HepG2 (cell line): ENCODE measurements around the gene ELOVL5.

Source experiments
- MAFG ChIP-seq: sonication (generic); formaldehyde crosslinking; IDR thresholded peaks from 2 replicates; pipeline ENCODE4 v1.5.1; 2020; ENCODE audit warnings: mild to moderate bottlenecking, missing genetic modification reagents
- MYC ChIP-seq: sonication (generic); formaldehyde crosslinking; IDR thresholded peaks from 2 replicates; pipeline ENCODE4 v1.9.0; 2021; ENCODE audit warnings: missing genetic modification reagents, borderline replicate concordance
- RELA ChIP-seq: sonication (generic); formaldehyde crosslinking; IDR thresholded peaks from 2 replicates; pipeline ENCODE4 v1.4.0; 2020; ENCODE audit warnings: missing genetic modification reagents
- SMAD3 ChIP-seq: sonication (generic); formaldehyde crosslinking; IDR thresholded peaks from 2 replicates; pipeline ENCODE4 v1.4.0; 2020; ENCODE audit warnings: missing genetic modification reagents
- TOPORS ChIP-seq: sonication (generic); formaldehyde crosslinking; IDR thresholded peaks from 2 replicates; pipeline ENCODE4 v1.8.0; 2023; ENCODE audit warnings: mild to moderate bottlenecking, missing genetic modification reagents
- ZIK1 ChIP-seq: sonication (generic); formaldehyde crosslinking; IDR thresholded peaks from 2 replicates; pipeline ENCODE4 v1.5.0; 2020; ENCODE audit warnings: mild to moderate bottlenecking, low read depth, missing genetic modification reagents, borderline replicate concordance
- ZNF253 ChIP-seq: sonication (generic); formaldehyde crosslinking; IDR thresholded peaks from 2 replicates; pipeline ENCODE4 v1.8.0; 2022; ENCODE audit warnings: mild to moderate bottlenecking, missing genetic modification reagents, borderline replicate concordance
- TF ChIP-seq, protein P1 (sequence below): sonication (generic); formaldehyde crosslinking; IDR thresholded peaks from 2 replicates; pipeline ENCODE4 v1.5.0; 2020; ENCODE audit warnings: mild to moderate bottlenecking, missing genetic modification reagents, moderate library complexity
- TF ChIP-seq, protein P2 (sequence below): sonication (generic); formaldehyde crosslinking; conservative IDR thresholded peaks from 2 replicates; pipeline ENCODE4 v1.4.0; 2020; ENCODE audit warnings: missing genetic modification reagents

DNA sequence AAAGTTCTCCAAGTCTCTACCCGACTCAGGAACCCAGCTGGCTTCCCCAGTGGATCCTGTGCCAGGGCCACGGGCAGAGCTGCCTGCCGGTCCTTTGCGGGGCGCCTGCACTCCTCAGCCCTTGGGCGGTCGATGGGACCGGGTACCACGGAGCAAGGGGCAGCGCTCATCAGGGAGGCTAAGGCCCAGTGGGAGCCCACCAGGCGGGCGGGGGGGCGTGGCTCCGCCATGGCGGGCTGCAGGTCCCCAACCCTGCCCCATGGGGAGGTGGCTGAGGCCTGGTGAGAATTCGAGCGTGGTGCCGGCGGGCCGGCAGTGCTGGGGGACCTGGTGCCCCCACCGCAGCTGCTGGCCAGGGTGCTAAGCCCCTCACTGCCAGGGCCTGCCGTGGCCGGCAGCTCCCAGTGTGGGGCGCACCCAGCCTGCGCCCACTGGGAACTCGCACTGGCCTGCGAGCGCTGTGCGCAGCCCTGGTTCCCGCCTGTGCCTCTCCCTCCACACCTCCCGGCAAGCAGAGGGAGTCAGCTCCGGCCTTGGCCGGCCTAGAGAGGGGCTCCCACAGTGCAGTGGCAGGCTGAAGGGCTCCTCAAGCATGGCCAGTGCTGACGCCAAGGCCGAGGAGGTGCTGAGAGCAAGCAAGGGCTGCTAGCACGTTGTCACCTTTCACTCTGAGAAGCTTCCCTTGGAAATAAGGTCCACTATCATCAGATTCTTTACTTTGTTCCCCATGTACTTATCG lies 14.8 kb upstream of the ELOVL5 start:
- TF ChIP-seq ZIK1 (CRISPR knock-in tag) (no peak), RELA (CRISPR knock-in tag) (no peak), SMAD3 (CRISPR knock-in tag) (no peak), TOPORS (CRISPR knock-in tag) (no peak), MYC (CRISPR knock-in tag) (no peak), ZNF253 (CRISPR knock-in tag) (no peak), MAFG (no peak)
- TF ChIP-seq, protein P1, sequence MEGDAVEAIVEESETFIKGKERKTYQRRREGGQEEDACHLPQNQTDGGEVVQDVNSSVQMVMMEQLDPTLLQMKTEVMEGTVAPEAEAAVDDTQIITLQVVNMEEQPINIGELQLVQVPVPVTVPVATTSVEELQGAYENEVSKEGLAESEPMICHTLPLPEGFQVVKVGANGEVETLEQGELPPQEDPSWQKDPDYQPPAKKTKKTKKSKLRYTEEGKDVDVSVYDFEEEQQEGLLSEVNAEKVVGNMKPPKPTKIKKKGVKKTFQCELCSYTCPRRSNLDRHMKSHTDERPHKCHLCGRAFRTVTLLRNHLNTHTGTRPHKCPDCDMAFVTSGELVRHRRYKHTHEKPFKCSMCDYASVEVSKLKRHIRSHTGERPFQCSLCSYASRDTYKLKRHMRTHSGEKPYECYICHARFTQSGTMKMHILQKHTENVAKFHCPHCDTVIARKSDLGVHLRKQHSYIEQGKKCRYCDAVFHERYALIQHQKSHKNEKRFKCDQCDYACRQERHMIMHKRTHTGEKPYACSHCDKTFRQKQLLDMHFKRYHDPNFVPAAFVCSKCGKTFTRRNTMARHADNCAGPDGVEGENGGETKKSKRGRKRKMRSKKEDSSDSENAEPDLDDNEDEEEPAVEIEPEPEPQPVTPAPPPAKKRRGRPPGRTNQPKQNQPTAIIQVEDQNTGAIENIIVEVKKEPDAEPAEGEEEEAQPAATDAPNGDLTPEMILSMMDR (CRISPR knock-in tag), result no peak
- TF ChIP-seq, protein P2, sequence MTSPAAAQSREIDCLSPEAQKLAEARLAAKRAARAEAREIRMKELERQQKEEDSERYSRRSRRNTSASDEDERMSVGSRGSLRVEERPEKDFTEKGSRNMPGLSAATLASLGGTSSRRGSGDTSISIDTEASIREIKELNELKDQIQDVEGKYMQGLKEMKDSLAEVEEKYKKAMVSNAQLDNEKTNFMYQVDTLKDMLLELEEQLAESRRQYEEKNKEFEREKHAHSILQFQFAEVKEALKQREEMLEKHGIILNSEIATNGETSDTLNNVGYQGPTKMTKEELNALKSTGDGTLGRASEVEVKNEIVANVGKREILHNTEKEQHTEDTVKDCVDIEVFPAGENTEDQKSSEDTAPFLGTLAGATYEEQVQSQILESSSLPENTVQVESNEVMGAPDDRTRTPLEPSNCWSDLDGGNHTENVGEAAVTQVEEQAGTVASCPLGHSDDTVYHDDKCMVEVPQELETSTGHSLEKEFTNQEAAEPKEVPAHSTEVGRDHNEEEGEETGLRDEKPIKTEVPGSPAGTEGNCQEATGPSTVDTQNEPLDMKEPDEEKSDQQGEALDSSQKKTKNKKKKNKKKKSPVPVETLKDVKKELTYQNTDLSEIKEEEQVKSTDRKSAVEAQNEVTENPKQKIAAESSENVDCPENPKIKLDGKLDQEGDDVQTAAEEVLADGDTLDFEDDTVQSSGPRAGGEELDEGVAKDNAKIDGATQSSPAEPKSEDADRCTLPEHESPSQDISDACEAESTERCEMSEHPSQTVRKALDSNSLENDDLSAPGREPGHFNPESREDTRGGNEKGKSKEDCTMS, result no peak
